Panc1 (cell line): Measurements from ENCODE around the gene AFF3. TPM values are rescaled to one million over a fixed set of nuclear protein-coding genes. Genes with fewer than 3 reads are reported as not detected.

Experiments
- ATAC-seq: fragments of 200-7000 bp; cut with Tn5 transposase; 2 replicates; pipeline ENCODE4 v1.9.1; 2020; ENCODE audit warnings: mild to moderate bottlenecking, moderate library complexity
- BruUV-seq: library from RNA; stranded (reverse); fragments of 400-500 nt; replicated peaks from 2 replicates; lab custom pipeline; 2021; lab: Mats Ljungman, UMichigan
- CTCF ChIA-PET: fragments of 300-600 bp; sonication (Branson Sonifier 250); formaldehyde crosslinking; loops from one replicate; lab custom pipeline; 2022; ENCODE audit warnings: antibody characterized with exemption; lab: Charles Lee
- POLR2A ChIA-PET: fragments of 300-600 bp; sonication (Branson Sonifier 250); formaldehyde crosslinking; loops from one replicate; lab custom pipeline; 2022; ENCODE audit warnings: antibody characterized with exemption; lab: Charles Lee
- DNase-seq: peaks from one replicate; pipeline ENCODE4 v3.0.0-alpha.2; 2010; ENCODE audit warnings: low read depth, low spot score
- H3K27ac ChIP-seq: 2 replicates; pipeline ENCODE4 v1.5.1; 2011; ENCODE audit warnings: mild to moderate bottlenecking, low read length, inconsistent platforms
- H3K27me3 ChIP-seq: fragments of 200-500 bp; sonication (Bioruptor generic); 2 replicates; pipeline ENCODE4 v1.6.0; 2014; ENCODE audit warnings: low read length, inconsistent platforms; ENCODE audit not compliant: control insufficient read depth, insufficient read depth
- H3K36me3 ChIP-seq: fragments of 200-500 bp; sonication (Bioruptor generic); 2 replicates; pipeline ENCODE4 v1.5.1; 2014; ENCODE audit warnings: inconsistent platforms, mild to moderate bottlenecking, low read length, moderate library complexity; ENCODE audit not compliant: control insufficient read depth, insufficient read depth
- H3K4me1 ChIP-seq: 2 replicates; pipeline ENCODE4 v1.5.1; 2011; ENCODE audit warnings: inconsistent platforms, mild to moderate bottlenecking, low read length, moderate library complexity; ENCODE audit not compliant: control insufficient read depth, insufficient read depth
- H3K4me3 ChIP-seq, 2 experiments: 2 replicates each; pipeline ENCODE4 v1.5.1; 2011 to 2012; ENCODE audit warnings: low read depth in 2 of 2, low read length in 2 of 2, mild to moderate bottlenecking in 2 of 2, inconsistent platforms in 1 of 2, moderate library complexity in 1 of 2
- H3K9me3 ChIP-seq: fragments of 200-500 bp; sonication (Bioruptor generic); 2 replicates; pipeline ENCODE4 v1.5.1; 2014; ENCODE audit warnings: low read depth, mild to moderate bottlenecking, inconsistent platforms, low read length, moderate library complexity; ENCODE audit not compliant: control insufficient read depth, insufficient read depth
- CTCF ChIP-seq: fragments of 450-650 bp; IDR thresholded peaks from 2 replicates; pipeline ENCODE4 v1.5.1; 2017; ENCODE audit warnings: mild to moderate bottlenecking
- POLR2AphosphoS5 ChIP-seq: IDR thresholded peaks from 2 replicates; pipeline ENCODE4 v1.6.1; 2012; ENCODE audit warnings: mild to moderate bottlenecking, low read depth, low read length, moderate library complexity
- REST ChIP-seq, 2 experiments: IDR thresholded peaks; 2 replicates each; pipeline ENCODE4 v1.6.1; 2011 to 2012; ENCODE audit warnings: low read depth in 2 of 2, control low read depth in 1 of 2, low read length in 1 of 2, mild to moderate bottlenecking in 1 of 2, moderate library complexity in 1 of 2; ENCODE audit not compliant: insufficient read depth in 1 of 2
- SIN3A ChIP-seq: IDR thresholded peaks from 2 replicates; pipeline ENCODE4 v1.6.1; 2012; ENCODE audit warnings: low read depth, mild to moderate bottlenecking, low read length, moderate library complexity, borderline replicate concordance; ENCODE audit not compliant: insufficient read depth
- TCF7L2 ChIP-seq: IDR thresholded peaks from 2 replicates; pipeline ENCODE4 v1.6.1; 2011; ENCODE audit warnings: mild to moderate bottlenecking, low read depth, low read length, inconsistent platforms
- in situ Hi-C: cut with HindIII; loops from 2 replicates; pipeline ENCODE4 v1.10.0; 2016; ENCODE audit warnings: low sequenced_read_pairs, low pct_unique_long_range_greater_than_20kb
- intact Hi-C: fragments of 100-400 bp; cut with micrococcal nuclease; formaldehyde crosslinking; loops from one replicate; pipeline ENCODE4 v1.10.0; 2022; ENCODE audit not compliant: unreplicated experiment
- total RNA-seq: library from RNA; stranded (reverse); gene quantifications from one replicate; pipeline ENCODE4 v1.2.1, GENCODE V29; 2021; ENCODE audit not compliant: unreplicated experiment

AFF3 gene
- total RNA-seq, 1 experiment from 2014 or later = 2.2 TPM

DNA sequence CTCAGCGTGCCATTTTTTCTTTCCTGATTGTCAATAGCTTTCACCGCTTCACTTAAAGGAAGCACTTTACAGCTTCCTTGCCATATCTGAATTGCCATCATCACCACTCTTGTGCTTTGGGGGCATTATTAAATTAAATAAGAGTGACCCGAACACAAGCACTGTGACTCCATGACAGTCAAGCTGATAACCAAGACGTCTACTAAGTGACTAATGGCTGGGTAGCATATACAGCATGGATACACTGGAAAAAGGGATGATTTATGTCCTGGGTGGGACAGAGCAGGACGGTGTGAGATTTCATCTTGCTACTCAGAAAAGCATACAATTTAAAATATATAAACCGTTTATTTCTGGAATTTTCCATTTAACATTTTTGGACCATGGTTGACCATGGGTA, 24.3 kb upstream of the AFF3 start:
- no peak for ATAC-seq
- CTCF ChIA-PET = no interaction called here
- Histone ChIP-seq H3K27me3 (no peaks in the 10 kb centered on the region), H3K36me3 (no peaks in the 10 kb centered on the region), H3K4me3 (no peak overlapping the region), H3K4me1 (no peaks in the 10 kb centered on the region), H3K9me3 (0 out of 2 replicates have a peak, but pooled peaks cover 7% of the 10 kb centered on the region), H3K27ac (no peak overlapping the region)
- POLR2A ChIA-PET = no interaction called here
- intact Hi-C loops = no loop called here
- in situ Hi-C loops = no loop called here
- TF ChIP-seq SIN3A (no peak), POLR2AphosphoS5 (no peak), CTCF (no peak), TCF7L2 (no peak), REST (IDR thresholded peaks at IDR 0.05; ENCODE audit: insufficient read depth in 1 of 2, low read depth in 2 of 2, low read length in 1 of 2) (no peak)
- no peak for DNase-seq
- BruUV-seq = no TSS peak

DNA sequence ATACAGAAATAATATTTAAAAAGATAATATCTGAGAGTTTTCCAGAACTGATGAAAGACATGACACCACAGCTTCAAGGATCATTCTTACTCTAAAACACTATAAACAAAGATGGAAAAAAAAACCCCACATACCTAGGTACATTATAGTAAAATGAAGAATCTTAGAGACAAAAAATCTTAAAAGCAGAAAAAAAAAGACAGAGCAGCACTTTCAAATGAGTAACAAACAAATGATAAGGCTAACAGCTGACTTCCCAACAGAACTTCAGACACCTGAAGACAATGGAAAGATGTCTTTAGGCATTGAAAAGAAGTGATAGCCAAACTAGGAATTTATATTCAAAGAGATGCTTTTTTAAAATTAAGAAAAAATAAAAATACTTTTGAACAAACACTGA, 21.2 kb upstream of the AFF3 start:
- Histone ChIP-seq H3K9me3 (0 out of 2 replicates have a peak, but pooled peaks cover 7% of the 10 kb centered on the region), H3K36me3 (no peaks in the 10 kb centered on the region), H3K4me1 (no peaks in the 10 kb centered on the region), H3K27me3 (no peaks in the 10 kb centered on the region), H3K27ac (no peak overlapping the region), H3K4me3 (no peak overlapping the region)
- BruUV-seq = no TSS peak
- intact Hi-C loops (no loop called here), in situ Hi-C loops (no loop called here)
- ATAC-seq (no peak), DNase-seq (no peak)
- ChIA-PET CTCF (no interaction called here), POLR2A (no interaction called here)
- TF ChIP-seq SIN3A = no peak
- no peak for TF ChIP-seq REST (IDR thresholded peaks at IDR 0.05; ENCODE audit: insufficient read depth in 1 of 2, low read depth in 2 of 2, low read length in 1 of 2)
- no peak for TF ChIP-seq POLR2AphosphoS5
- no peak for TF ChIP-seq TCF7L2
- no peak for TF ChIP-seq CTCF
